Testis (tissue), 2 donors: ENCODE measurements around the gene PIK3C3.

ENCODE experiments used
- POLR2A ChIP-seq: fragments of 450-650 bp; IDR thresholded peaks from one replicate; pipeline ENCODE4 v1.6.1; 2017; ENCODE audit warnings: antibody characterized with exemption, mild to moderate bottlenecking, moderate library complexity
- TF ChIP-seq, protein P1 (sequence below), 3 experiments: fragments of 450-650 bp in 2 of 3; fragments of 200-600 bp in 1 of 3; sonication (generic) in 1 of 3; IDR thresholded peaks; one replicate each; pipeline ENCODE4 v1.5.1; 2016 to 2019; ENCODE audit warnings: antibody characterized with exemption in 3 of 3, mild to moderate bottlenecking in 2 of 3, moderate library complexity in 1 of 3

DNA sequence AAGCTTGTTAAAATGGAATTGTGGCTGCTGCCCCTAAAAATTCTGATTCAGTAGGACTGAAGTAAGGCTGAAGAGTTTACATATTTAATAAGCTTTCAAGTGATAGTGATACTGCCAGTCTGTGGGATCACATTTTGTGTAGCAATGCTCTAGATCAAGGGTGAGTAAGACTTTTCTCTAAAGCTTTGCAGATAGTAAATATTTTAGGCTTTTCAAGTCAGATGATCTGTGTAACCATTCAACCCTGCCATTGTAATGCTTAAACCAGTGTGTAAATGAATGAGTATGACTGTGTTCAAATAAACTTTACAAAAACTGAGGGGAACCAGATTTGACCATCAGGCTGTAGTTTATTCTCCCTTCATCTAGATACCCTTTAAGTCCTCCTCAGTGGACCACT is 92.7 kb downstream of the PIK3C3 start:
- no peak for TF ChIP-seq POLR2A
- TF ChIP-seq, protein P1, sequence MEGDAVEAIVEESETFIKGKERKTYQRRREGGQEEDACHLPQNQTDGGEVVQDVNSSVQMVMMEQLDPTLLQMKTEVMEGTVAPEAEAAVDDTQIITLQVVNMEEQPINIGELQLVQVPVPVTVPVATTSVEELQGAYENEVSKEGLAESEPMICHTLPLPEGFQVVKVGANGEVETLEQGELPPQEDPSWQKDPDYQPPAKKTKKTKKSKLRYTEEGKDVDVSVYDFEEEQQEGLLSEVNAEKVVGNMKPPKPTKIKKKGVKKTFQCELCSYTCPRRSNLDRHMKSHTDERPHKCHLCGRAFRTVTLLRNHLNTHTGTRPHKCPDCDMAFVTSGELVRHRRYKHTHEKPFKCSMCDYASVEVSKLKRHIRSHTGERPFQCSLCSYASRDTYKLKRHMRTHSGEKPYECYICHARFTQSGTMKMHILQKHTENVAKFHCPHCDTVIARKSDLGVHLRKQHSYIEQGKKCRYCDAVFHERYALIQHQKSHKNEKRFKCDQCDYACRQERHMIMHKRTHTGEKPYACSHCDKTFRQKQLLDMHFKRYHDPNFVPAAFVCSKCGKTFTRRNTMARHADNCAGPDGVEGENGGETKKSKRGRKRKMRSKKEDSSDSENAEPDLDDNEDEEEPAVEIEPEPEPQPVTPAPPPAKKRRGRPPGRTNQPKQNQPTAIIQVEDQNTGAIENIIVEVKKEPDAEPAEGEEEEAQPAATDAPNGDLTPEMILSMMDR (IDR thresholded peaks at IDR 0.05), result no peak
